K562 (cell line): Measurements from ENCODE around the gene NPY5R.

Source experiments
- CBX8 ChIP-seq: fragments of 200-600 bp; sonication (generic); IDR thresholded peaks from 2 replicates; pipeline ENCODE4 v1.6.1; 2012; ENCODE audit warnings: borderline replicate concordance, mixed run types, low read depth, mild to moderate bottlenecking, moderate library complexity, mixed read lengths, low read length, control low read depth, inconsistent platforms; ENCODE audit not compliant: poor library complexity, severe bottlenecking; ENCODE audit errors: extremely low read depth
- EGR1 ChIP-seq: fragments of 450-650 bp; conservative IDR thresholded peaks from 2 replicates; pipeline ENCODE4 v1.6.1; 2017; ENCODE audit warnings: mild to moderate bottlenecking
- MTA3 ChIP-seq: fragments of 450-650 bp; formaldehyde crosslinking; IDR thresholded peaks from 2 replicates; pipeline ENCODE4 v1.6.1; 2017; ENCODE audit warnings: mild to moderate bottlenecking, borderline replicate concordance
- POLR2AphosphoS2 ChIP-seq: IDR thresholded peaks from 2 replicates; pipeline ENCODE4 v1.6.1; 2012; ENCODE audit warnings: low read length, improper control_type of control experiment
- RNF2 ChIP-seq: sonication (generic); IDR thresholded peaks from 2 replicates; pipeline ENCODE4 v1.6.1; 2016
- SNRNP70 ChIP-seq: fragments of 200-400 bp; formaldehyde crosslinking; optimal IDR thresholded peaks from 2 replicates; pipeline ENCODE3; 2017; ENCODE audit warnings: low read depth, low read length
- SRF ChIP-seq, 2 experiments: fragments of 250-450, 450-650 bp in 1 of 2; sonication (Bioruptor Pico) in 1 of 2; sonication (generic) in 1 of 2; formaldehyde crosslinking; IDR thresholded peaks; 2 replicates each; pipeline versions ENCODE4 v1.5.0 to v1.5.1; 2020 to 2022; ENCODE audit warnings: mild to moderate bottlenecking in 1 of 2, missing genetic modification reagents in 1 of 2
- ZNF140 ChIP-seq: fragments of 250-450 bp; sonication (Bioruptor Pico); IDR thresholded peaks from 2 replicates; pipeline ENCODE4 v1.8.0; 2021; ENCODE audit warnings: moderate library complexity, mild to moderate bottlenecking, inconsistent platforms
- TF ChIP-seq, protein P1 (sequence below), 3 experiments: IDR thresholded peaks in 2 of 3; conservative IDR thresholded peaks in 1 of 3; 2 replicates each; pipeline ENCODE4 v1.5.1; 2011 to 2012; ENCODE audit warnings: low read length in 3 of 3, mild to moderate bottlenecking in 3 of 3, control low read depth in 2 of 3, improper control_type of control experiment in 1 of 3, inconsistent platforms in 1 of 3, low read depth in 1 of 3, mixed read lengths in 1 of 3, moderate library complexity in 1 of 3; ENCODE audit not compliant: insufficient read depth in 2 of 3
- TF ChIP-seq, protein P2 (sequence below): sonication (generic); formaldehyde crosslinking; IDR thresholded peaks from 2 replicates; pipeline ENCODE4 v1.8.1; 2023; ENCODE audit warnings: mild to moderate bottlenecking, missing genetic modification reagents, moderate library complexity
- TF ChIP-seq, protein P3 (sequence below), 3 experiments: fragments of 200-800 bp in 1 of 3; sonication (Bioruptor generic) in 1 of 3; sonication (generic) in 1 of 3; formaldehyde crosslinking in 1 of 3; IDR thresholded peaks; 2 replicates each; pipeline versions ENCODE4 v1.6.1 to v1.8.0; 2016 to 2022; ENCODE audit warnings: mild to moderate bottlenecking in 2 of 3, missing compliant biosample characterization in 2 of 3, missing genetic modification characterization in 2 of 3, missing genetic modification reagents in 1 of 3
- TF ChIP-seq, protein P4 (sequence below): sonication (generic); formaldehyde crosslinking; IDR thresholded peaks from 2 replicates; pipeline ENCODE4 v1.8.0; 2022; ENCODE audit warnings: mild to moderate bottlenecking, missing genetic modification reagents, borderline replicate concordance
- TF ChIP-seq, protein P5 (sequence below), 2 experiments: IDR thresholded peaks; 2 replicates each; pipeline ENCODE4 v1.6.1; 2012; ENCODE audit warnings: improper control_type of control experiment in 2 of 2, low read depth in 2 of 2, low read length in 2 of 2, borderline replicate concordance in 1 of 2

DNA sequence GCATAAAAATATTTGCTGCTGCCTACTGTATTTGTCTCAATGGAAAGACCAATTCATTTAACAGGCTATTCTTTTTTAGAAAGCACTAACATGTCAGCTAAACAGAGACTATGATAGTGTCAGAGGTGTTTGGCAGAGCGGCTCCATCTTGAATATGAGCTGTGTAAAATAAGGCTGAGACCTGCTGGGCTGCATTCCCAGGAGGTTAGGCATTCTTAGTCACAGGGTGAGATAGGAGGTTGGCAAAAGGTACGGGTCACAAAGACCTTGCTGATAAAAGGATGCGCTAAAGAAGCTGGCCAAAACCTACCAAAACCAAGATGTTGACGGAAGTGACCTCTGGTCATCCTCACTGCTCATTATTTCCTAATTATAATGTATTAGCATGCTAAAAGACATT, 41.8 kb downstream of the NPY5R start:
- TF ChIP-seq, protein P1, sequence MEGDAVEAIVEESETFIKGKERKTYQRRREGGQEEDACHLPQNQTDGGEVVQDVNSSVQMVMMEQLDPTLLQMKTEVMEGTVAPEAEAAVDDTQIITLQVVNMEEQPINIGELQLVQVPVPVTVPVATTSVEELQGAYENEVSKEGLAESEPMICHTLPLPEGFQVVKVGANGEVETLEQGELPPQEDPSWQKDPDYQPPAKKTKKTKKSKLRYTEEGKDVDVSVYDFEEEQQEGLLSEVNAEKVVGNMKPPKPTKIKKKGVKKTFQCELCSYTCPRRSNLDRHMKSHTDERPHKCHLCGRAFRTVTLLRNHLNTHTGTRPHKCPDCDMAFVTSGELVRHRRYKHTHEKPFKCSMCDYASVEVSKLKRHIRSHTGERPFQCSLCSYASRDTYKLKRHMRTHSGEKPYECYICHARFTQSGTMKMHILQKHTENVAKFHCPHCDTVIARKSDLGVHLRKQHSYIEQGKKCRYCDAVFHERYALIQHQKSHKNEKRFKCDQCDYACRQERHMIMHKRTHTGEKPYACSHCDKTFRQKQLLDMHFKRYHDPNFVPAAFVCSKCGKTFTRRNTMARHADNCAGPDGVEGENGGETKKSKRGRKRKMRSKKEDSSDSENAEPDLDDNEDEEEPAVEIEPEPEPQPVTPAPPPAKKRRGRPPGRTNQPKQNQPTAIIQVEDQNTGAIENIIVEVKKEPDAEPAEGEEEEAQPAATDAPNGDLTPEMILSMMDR (IDR thresholded peaks at IDR 0.05 in 2 of 3, conservative IDR thresholded peaks at IDR 0.05 in 1 of 3; ENCODE audit: insufficient read depth in 2 of 3, low read depth in 1 of 3, low read length in 3 of 3) = no peak
- no peak for TF ChIP-seq RNF2
- no peak for TF ChIP-seq EGR1
- TF ChIP-seq, protein P2, sequence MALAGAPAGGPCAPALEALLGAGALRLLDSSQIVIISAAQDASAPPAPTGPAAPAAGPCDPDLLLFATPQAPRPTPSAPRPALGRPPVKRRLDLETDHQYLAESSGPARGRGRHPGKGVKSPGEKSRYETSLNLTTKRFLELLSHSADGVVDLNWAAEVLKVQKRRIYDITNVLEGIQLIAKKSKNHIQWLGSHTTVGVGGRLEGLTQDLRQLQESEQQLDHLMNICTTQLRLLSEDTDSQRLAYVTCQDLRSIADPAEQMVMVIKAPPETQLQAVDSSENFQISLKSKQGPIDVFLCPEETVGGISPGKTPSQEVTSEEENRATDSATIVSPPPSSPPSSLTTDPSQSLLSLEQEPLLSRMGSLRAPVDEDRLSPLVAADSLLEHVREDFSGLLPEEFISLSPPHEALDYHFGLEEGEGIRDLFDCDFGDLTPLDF (CRISPR knock-in tag) = no peak
- no peak for TF ChIP-seq MTA3
- TF ChIP-seq ZNF140 (CRISPR knock-in tag) = no peak
- TF ChIP-seq, protein P3, sequence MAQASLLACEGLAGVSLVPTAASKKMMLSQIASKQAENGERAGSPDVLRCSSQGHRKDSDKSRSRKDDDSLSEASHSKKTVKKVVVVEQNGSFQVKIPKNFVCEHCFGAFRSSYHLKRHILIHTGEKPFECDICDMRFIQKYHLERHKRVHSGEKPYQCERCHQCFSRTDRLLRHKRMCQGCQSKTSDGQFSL (CRISPR knock-in tag; IDR thresholded peaks at IDR 0.05) = no peak
- TF ChIP-seq, protein P3 (tag; IDR thresholded peaks at IDR 0.05) = no peak
- no peak for TF ChIP-seq SRF (CRISPR knock-in tag; IDR thresholded peaks at IDR 0.05)
- no peak for TF ChIP-seq POLR2AphosphoS2
- TF ChIP-seq, protein P4, sequence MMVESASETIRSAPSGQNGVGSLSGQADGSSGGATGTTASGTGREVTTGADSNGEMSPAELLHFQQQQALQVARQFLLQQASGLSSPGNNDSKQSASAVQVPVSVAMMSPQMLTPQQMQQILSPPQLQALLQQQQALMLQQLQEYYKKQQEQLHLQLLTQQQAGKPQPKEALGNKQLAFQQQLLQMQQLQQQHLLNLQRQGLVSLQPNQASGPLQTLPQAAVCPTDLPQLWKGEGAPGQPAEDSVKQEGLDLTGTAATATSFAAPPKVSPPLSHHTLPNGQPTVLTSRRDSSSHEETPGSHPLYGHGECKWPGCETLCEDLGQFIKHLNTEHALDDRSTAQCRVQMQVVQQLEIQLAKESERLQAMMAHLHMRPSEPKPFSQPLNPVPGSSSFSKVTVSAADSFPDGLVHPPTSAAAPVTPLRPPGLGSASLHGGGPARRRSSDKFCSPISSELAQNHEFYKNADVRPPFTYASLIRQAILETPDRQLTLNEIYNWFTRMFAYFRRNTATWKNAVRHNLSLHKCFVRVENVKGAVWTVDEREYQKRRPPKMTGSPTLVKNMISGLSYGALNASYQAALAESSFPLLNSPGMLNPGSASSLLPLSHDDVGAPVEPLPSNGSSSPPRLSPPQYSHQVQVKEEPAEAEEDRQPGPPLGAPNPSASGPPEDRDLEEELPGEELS (CRISPR knock-in tag) = no peak
- TF ChIP-seq SNRNP70 = no peak
- TF ChIP-seq, protein P5, sequence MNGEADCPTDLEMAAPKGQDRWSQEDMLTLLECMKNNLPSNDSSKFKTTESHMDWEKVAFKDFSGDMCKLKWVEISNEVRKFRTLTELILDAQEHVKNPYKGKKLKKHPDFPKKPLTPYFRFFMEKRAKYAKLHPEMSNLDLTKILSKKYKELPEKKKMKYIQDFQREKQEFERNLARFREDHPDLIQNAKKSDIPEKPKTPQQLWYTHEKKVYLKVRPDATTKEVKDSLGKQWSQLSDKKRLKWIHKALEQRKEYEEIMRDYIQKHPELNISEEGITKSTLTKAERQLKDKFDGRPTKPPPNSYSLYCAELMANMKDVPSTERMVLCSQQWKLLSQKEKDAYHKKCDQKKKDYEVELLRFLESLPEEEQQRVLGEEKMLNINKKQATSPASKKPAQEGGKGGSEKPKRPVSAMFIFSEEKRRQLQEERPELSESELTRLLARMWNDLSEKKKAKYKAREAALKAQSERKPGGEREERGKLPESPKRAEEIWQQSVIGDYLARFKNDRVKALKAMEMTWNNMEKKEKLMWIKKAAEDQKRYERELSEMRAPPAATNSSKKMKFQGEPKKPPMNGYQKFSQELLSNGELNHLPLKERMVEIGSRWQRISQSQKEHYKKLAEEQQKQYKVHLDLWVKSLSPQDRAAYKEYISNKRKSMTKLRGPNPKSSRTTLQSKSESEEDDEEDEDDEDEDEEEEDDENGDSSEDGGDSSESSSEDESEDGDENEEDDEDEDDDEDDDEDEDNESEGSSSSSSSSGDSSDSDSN (IDR thresholded peaks at IDR 0.05; ENCODE audit: borderline replicate concordance in 1 of 2, low read depth in 2 of 2, low read length in 2 of 2) = no peak
- no peak for TF ChIP-seq CBX8
